ENCODE data around the gene MEX3D.

The MEX3D gene

DNA sequence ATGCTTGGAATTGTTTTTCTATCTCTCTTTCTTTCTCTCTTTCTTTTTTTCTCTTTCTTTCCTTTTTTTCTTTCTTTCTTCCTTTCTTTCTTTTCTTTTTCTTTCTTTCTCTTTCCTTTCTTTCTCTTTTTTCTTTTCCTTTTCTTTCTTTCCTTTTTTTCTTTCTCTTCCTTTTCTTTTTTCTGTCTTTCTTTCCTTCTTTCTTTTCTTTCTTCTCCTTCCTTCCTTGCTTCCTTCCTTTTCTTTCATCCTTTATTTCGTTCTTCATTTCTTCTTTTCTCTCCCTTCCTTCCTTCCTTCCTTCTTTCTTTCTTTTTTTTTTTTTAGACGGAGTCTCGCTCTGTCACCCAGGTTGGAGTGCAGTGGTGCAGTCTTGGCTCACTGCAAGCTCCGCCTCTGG, 1.9 kb upstream of the MEX3D start:
- no peak overlapping the region for H3K4me3 Mint-ChIP-seq
- H3K27me3 Mint-ChIP-seq, result peaks cover 12% of the 10 kb centered on the region
- no peaks in the 10 kb centered on the region for H3K9me3 Mint-ChIP-seq
- DNase-seq (no peak), ATAC-seq (no peak)
- H3K4me1 Mint-ChIP-seq, result peaks cover 2% of the 10 kb centered on the region
- no peak overlapping the region for H3K27ac Mint-ChIP-seq
- H3K36me3 Mint-ChIP-seq (ENCODE audit: low read depth), result no peaks in the 10 kb centered on the region

DNA sequence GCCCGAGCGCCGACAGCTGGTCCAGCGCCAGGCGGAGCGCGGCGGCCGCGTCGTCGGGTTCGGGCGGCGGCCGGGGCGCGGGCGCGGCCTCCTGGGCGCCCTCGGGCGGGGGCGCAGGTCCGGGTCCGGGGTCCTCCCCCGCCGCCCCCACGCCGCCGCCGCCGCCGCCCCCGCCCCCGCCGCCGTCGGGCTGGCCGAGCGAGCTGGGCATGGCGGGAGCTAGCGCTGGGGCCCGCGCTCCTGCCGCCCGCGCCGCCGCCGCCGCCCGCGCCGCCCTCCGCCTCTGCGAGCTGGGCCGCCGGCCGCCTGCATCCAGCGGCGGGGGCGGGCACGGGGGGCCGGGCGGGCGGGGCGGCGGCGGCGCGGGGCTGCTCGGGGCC, 287 bp downstream of the MEX3D start:
- no peaks in the 10 kb centered on the region for H3K9me3 Mint-ChIP-seq
- H3K36me3 Mint-ChIP-seq (ENCODE audit: low read depth), result no peaks in the 10 kb centered on the region
- H3K4me1 Mint-ChIP-seq, result peaks cover 2% of the 10 kb centered on the region
- ATAC-seq, result no peak
- no peak overlapping the region for H3K27ac Mint-ChIP-seq
- DNase-seq, result no peak
- peaks cover 12% of the 10 kb centered on the region for H3K27me3 Mint-ChIP-seq
- H3K4me3 Mint-ChIP-seq, result no peak overlapping the region

DNA sequence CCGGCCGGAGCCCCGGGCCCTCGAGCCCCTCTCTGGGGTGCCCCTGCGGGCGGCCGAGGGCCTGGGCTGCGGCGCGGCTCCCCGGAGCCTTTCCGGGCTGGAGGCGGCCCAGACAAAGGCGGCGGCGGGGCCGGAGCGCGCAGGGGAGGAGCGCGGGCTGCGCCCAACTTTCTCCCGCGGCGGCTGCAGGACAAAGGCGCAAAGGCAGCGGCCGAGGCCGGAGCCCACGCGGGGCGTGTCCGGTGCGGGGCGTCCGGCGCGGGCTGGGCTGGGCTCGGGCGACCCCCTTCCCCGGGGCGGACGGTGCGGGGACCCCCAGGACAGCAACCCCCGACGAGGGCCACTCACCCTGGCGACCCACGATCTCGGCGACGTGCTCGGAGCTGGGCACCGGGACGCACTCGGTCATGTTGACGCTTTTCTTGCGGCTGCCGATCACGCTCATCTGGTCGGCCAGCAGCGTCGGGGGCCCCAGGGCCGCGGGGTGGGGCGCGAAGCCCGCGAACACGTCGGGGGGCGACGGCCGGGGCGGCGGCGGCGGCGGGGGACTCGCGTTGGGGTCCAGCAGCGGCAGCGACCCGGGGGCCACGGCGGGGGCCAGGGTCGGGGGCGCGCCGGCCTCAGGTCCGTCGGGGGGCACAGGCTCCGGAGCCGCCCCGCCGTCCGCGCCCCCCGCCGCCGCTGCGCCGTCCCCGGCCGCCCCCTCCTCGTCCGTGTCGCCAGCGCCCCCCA, 843 bp downstream of the MEX3D start:
- Mint-ChIP-seq H3K4me3 (no peak overlapping the region), H3K4me1 (peaks cover 2% of the 10 kb centered on the region)

DNA sequence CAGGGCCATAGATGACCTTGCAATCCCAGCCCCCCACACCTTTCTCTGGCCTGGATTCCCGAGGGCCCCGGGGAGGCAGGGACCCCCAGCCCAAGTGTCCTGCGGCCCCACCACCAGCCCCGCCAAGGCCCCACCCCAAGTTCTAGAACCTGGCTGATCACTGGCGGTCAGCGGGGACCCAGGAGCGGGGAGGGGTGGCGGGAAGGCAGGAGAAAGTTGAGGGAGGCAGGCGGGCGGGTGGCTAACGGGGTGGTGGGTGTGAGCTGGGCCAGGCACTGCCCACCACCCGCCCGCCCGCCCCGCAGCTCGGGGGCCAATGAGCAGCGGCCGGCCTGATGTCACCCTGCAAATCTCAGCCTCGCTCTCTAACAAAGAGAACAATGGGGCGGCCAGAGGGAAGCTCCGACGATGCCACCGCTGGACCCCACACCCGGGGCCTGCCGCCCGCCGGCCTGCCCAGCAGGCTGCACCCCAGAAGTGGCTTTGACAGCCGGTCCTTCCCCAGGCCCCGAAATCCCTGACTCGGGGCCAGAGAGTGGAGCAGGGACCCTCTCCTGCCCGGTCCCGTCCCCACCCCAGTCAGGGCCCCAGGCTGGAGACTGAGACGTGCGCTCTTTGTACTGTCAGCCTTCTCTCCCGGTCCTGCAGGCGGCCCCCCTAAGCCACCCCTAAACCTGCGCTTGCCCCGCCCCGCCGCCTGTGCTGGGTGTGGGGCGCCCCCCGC, 1.6 kb downstream of the MEX3D start:
- Mint-ChIP-seq H3K4me1 (peaks cover 2% of the 10 kb centered on the region), H3K36me3 (ENCODE audit: low read depth) (no peaks in the 10 kb centered on the region), H3K27ac (no peak overlapping the region), H3K27me3 (peaks cover 12% of the 10 kb centered on the region), H3K9me3 (no peaks in the 10 kb centered on the region), H3K4me3 (no peak overlapping the region)
- ATAC-seq (no peak), DNase-seq (no peak)

More for the DNA sequence above, 843 bp downstream of the MEX3D start:
- no peak overlapping the region for H3K27ac Mint-ChIP-seq
- ATAC-seq (no peak), DNase-seq (peak; percentile 16)
- peaks cover 12% of the 10 kb centered on the region for H3K27me3 Mint-ChIP-seq
- no peaks in the 10 kb centered on the region for H3K9me3 Mint-ChIP-seq
- H3K36me3 Mint-ChIP-seq (ENCODE audit: low read depth), result no peaks in the 10 kb centered on the region

DNA sequence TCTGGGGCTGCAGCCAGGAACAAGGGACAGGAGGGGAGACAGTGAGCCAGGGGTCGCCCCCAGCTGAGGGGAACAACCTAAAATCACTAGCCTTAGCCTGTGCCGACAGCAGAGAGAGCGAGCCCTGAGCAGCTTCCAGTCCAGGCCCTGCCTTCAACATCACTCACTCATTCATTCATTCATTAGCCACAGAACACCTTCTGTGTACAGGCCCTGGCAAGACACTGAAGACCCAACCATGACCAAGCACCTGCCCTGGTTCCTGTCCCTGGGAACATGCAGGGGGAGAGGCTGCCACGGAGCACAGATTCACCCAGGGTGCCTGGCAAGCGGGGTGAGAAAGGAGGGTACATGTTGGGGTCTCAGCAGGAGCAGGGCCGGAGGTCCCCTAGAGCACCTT, 4.9 kb downstream of the MEX3D start:
- Mint-ChIP-seq H3K4me1 (no peaks in the 10 kb centered on the region), H3K36me3 (ENCODE audit: low read depth) (no peaks in the 10 kb centered on the region), H3K27ac (no peak overlapping the region), H3K9me3 (no peaks in the 10 kb centered on the region), H3K4me3 (no peak overlapping the region), H3K27me3 (no peaks in the 10 kb centered on the region)
- ATAC-seq (no peak), DNase-seq (no peak)

DNA sequence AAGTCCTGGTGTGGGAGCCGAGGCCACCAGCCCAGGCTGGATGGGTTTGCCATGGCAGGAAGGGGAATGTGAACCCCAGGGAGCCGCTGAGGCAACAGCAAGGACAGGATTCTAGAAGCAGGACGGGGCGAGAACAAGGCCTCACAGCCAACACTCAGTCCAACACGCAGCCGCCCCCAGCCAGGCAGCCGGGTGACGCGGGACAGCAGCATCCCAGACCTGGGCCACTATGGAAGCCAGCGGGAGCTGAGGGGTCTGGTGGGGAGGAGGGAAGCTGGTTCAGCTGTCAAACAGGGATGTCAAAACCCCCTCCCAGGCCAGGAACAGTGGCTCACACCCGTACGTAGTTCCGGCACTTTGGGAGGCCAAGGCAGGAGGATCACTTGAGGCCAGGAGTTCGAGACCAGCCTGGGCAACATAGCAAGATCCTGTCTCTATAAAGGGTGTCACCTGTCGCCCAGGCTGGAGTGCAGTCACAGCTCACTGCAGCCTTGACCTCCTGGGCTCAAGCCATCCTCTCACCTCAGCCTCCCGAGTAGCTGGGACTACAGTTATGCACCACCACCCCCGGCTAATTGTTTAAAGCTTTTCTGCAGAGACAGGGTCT, 6.8 kb downstream of the MEX3D start:
- no peak overlapping the region for H3K27ac Mint-ChIP-seq
- H3K4me1 Mint-ChIP-seq, result no peaks in the 10 kb centered on the region
- H3K27me3 Mint-ChIP-seq, result no peaks in the 10 kb centered on the region
- no peaks in the 10 kb centered on the region for H3K36me3 Mint-ChIP-seq (ENCODE audit: low read depth)
- ATAC-seq, result no peak
- H3K9me3 Mint-ChIP-seq, result no peaks in the 10 kb centered on the region
- no peak overlapping the region for H3K4me3 Mint-ChIP-seq
- no peak for DNase-seq

DNA sequence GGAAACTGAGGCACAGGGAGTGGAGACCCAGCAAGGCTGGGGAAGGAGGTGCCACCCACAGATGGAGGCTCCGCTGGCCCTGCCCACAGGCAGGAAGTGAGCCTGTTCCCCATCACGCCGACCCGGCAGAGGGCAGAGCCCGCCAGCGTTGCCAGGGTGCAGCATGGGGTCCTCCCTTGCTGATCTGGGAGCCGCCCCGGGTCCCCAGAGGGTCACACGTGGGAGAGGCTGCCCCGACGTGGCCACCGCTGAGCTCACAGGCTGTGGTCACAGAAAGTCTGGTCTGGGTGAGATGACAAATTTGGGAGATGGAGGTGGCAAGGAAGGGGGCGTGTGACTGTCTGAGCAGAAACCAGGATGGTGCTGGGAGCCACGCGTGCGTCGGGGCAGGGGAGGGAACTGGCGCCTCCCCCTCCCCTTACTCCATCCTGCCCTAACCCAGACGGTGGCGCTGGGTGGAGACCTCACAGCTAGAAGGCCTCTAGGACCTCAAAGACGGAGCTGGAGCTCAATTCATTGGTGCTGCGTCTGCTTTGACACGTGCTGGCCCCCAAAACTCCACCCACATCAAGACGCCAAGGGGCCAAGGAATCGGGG, 7.7 kb downstream of the MEX3D start:
- no peaks in the 10 kb centered on the region for H3K9me3 Mint-ChIP-seq
- H3K4me1 Mint-ChIP-seq, result no peaks in the 10 kb centered on the region
- H3K36me3 Mint-ChIP-seq (ENCODE audit: low read depth), result no peaks in the 10 kb centered on the region
- H3K4me3 Mint-ChIP-seq, result no peak overlapping the region
- H3K27ac Mint-ChIP-seq, result no peak overlapping the region
- DNase-seq (no peak), ATAC-seq (no peak)
- H3K27me3 Mint-ChIP-seq, result no peaks in the 10 kb centered on the region

DNA sequence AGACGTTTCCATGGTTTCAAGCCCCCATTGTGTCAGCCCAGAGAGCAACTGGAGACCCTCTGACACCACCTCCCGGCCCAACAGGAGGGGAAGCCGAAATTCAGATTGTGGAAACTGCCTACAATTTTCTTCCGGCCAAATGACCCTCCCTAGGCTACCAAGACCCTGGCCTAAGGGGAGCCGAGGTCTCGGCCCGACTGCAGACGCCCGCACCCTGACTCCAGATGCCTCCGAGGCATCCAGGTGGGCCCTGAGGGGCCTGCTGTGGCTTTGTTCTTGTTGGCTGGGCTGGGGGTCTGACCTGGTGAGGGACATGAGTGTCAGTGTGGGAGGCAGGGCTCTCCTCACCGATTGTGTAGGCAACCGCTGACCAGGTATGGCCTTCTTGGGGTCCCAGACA, 9.6 kb downstream of the MEX3D start:
- DNase-seq (no peak), ATAC-seq (no peak)
- no peaks in the 10 kb centered on the region for H3K9me3 Mint-ChIP-seq
- H3K27me3 Mint-ChIP-seq, result no peaks in the 10 kb centered on the region
- H3K4me3 Mint-ChIP-seq, result no peak overlapping the region
- no peak overlapping the region for H3K27ac Mint-ChIP-seq
- no peaks in the 10 kb centered on the region for H3K36me3 Mint-ChIP-seq (ENCODE audit: low read depth)
- H3K4me1 Mint-ChIP-seq, result no peaks in the 10 kb centered on the region

DNA sequence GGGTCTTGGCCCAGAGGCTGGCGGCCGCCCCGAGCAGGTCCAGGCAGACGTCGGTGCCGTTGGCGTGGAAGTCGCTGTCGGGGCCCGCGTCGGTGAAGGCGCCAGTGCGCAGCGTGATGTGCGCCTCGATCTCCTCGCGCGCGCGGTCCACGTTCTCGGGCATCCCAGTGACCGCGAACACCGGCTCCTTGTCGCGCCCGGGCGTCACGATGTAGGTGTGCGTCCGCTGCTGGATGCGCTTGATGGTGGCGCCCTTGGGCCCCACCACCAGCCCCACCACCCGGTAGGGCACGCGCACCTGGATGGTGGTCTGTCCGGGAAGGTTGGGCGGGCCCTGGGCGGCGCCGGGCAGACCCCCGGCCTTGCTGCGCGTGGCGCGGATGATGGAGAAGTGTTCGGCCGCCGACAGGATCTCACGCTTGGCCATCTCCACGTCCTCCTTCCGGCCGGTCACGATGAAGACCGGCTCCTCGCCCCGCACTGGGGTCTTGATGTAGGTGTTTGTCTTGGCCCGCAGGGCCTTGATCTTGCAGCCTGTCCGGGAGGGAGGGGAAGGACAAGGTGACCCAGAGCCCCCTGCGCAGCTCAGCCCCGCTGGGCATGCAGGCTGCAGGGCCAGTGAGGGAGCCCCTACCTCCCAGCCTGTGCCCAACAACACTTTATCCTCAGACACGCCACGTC, 11.6 kb downstream of the MEX3D start:
- Mint-ChIP-seq H3K27ac (no peak overlapping the region), H3K27me3 (peaks cover 6% of the 10 kb centered on the region), H3K4me1 (no peaks in the 10 kb centered on the region), H3K36me3 (ENCODE audit: low read depth) (no peaks in the 10 kb centered on the region), H3K9me3 (no peaks in the 10 kb centered on the region), H3K4me3 (no peak overlapping the region)
- no peak for ATAC-seq
- no peak for DNase-seq

DNA sequence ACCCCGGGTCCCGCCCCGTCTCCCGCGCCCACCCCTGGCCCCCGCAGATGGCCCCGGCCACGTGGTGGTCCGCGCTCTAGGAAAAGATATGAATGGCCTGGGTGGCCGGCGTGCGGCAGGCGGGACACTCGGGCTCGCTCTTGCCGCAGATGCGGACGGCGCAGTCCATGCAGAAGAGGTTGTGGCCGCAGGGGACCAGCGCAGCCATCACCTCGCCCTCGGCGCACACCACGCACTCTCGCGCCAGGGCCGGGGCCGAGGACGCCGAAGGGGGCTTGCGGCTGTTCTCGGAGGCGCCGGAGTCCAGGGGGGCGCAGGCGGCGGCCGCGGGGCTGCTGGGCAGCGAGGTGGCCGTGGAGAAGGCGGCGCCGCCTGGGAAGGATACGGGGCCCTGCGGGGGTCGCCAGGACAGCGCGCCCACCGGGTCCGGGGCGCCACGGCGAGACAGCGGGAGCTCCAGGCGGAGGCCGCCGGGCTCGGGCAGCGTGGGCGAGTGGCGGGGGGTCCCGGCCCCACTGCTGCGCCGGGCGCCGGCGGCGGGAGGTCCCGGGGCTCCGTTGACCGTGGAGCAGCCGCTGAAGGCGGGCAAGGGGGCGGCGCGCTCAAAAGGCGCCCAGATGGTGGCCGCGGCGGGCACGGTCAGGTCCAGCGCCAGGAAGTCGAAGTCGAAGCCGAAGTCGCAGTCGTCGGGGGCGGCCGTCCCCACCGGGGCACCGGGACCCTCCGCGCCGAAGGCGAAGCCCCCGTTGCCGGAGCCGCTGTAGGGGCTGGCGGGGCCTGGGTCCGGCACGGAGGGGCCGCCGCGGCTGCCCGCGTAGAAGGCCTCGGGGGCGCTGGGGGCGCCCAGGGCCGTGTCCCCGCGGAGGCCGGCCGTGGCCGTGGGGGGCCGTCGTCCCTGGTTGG, 12.4 kb downstream of the MEX3D start:
- Mint-ChIP-seq H3K4me1 (no peaks in the 10 kb centered on the region), H3K27me3 (peaks cover 6% of the 10 kb centered on the region), H3K9me3 (no peaks in the 10 kb centered on the region), H3K27ac (no peak overlapping the region), H3K36me3 (ENCODE audit: low read depth) (no peaks in the 10 kb centered on the region), H3K4me3 (no peak overlapping the region)
- no peak for DNase-seq
- ATAC-seq, result no peak

DNA sequence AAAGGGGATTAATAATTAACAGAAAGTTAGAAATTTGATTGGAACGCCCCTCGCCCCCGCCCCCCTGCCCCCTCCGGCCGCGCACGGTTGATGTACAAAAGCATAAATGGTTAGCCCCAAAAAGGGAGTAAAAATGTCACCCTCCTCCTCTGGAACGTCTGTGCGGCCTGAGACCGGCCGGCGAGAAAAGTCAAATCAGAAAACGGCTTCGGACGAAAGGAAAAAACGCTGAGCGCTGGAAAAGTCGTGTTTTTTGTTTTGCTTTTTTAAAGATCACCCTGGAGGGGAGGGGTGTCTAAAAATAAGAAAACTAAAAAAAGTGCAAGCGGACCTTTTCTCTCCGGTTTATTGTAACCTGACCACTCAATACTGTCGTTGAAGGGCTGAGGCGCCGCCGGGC, 13.2 kb downstream of the MEX3D start:
- Mint-ChIP-seq H3K4me3 (no peak overlapping the region), H3K27me3 (peaks cover 6% of the 10 kb centered on the region), H3K4me1 (no peaks in the 10 kb centered on the region), H3K27ac (no peak overlapping the region), H3K9me3 (no peaks in the 10 kb centered on the region), H3K36me3 (ENCODE audit: low read depth) (no peaks in the 10 kb centered on the region)
- no peak for ATAC-seq
- DNase-seq, result no peak

DNA sequence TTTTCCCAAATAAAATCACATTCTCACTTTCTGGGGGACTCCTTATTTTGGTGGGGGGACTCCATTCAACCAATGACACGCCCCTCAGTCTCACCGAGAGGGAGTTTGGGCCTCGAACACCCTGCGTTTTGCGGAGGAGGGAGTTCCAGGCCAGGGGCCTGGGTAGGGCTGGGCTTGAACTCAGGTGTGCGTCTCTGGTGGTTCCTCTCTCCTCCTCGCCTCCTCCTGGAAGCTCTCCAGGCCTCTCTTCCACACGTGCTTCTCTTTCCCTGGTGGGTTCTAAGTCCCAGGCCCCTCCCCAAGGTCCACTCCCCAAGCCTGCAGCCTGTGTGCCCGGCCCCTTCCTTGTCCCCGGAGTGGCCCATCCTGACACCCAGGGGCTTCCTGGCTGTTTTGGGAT, 14.7 kb downstream of the MEX3D start:
- Mint-ChIP-seq H3K4me1 (no peaks in the 10 kb centered on the region), H3K27me3 (peaks cover 6% of the 10 kb centered on the region), H3K4me3 (no peak overlapping the region), H3K9me3 (no peaks in the 10 kb centered on the region), H3K36me3 (ENCODE audit: low read depth) (no peaks in the 10 kb centered on the region), H3K27ac (no peak overlapping the region)
- no peak for DNase-seq
- no peak for ATAC-seq

DNA sequence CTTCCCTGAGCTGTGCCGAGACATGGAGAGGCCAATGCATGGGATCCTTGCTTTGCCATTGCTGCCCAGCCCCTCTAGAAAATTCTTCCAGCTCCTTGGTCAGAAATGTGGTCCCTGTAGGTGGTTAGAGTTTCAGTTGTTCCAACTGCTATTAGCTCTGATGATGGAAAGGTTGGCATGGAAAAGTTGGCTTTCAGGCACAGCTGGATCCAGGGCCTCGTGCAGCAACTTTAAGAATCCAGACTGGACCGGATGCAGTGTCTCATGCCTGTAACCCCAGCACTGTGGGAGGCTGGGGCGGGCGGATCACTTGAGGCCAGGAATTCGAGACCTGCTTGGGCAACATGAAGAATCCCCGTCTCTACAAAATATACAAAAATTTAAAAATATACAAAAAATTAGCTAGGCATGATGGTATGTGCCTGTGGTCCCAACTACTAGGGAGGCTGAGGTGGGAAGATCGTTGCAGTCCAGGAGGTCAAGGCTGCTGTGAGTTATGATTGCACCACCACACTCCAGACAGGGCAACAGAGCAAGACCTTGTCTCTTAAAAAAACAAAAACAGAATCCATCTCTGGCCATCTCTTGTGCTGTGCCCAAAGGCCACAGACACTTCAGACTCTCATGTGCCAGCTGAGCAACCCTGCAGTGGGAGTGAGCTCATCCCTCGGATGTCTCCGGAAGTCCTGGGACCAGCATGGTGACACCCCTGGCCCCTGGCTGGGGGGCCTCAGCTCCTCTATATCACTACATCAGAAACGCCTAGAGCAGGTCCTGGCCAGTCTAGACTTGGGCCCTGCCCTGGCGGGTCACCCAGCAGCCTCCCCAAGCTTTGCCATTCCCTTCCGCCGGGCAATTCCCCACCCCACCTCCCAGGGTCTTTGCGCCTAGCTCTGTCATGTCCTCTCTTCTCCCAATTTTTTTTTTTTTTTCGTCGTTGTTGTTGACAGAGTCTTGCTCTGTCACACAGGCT, 16.8 kb downstream of the MEX3D start:
- DNase-seq (no peak), ATAC-seq (no peak)
- Mint-ChIP-seq H3K9me3 (no peaks in the 10 kb centered on the region), H3K27me3 (peaks cover 11% of the 10 kb centered on the region), H3K27ac (no peak overlapping the region), H3K4me3 (no peak overlapping the region), H3K36me3 (ENCODE audit: low read depth) (no peaks in the 10 kb centered on the region), H3K4me1 (no peaks in the 10 kb centered on the region)

Measured in activated naive CD8-positive, alpha-beta T cell treated with anti-CD3 and anti-CD28 coated beads, Interleukin-2, amount 50 U/mL, for 24 hours (primary cell).